Activated CD4-positive, alpha-beta T cell treated with anti-CD3 and anti-CD28 coated beads, Interleukin-2, Interleukin-6, amounts not matched to agents 100 ng/mL and 50 ng/mL, durations not matched to agents 16 hours and 8 hours (primary cell): Measurements from ENCODE around the gene SYAP1.
A peak's percentile ranks its signal among the peaks of the same experiment; 100 is the strongest.
"Not testable (repeated sequence)": the region's sequence is repeated elsewhere in the genome, so short reads cannot be mapped to it uniquely, and the experiment has no call there.

Experiments
- DNase-seq: peaks from one replicate; pipeline ENCODE4 v3.0.0-alpha.2; 2020

Gene SYAP1

GRCh38 chrX:16719334-16720084 lies at the start of gene SYAP1:
Gene SYAP1, plus strand, starts transcription at chrX:16719612. Its CDS starts 113 bp downstream, at chrX:16719725.
- peak; percentile 97 for DNase-seq

- peak; percentile 25 for DNase-seq
Measured at GRCh38 chrX:16671005-16671404, 48.4 kb upstream of the SYAP1 start.

DNA sequence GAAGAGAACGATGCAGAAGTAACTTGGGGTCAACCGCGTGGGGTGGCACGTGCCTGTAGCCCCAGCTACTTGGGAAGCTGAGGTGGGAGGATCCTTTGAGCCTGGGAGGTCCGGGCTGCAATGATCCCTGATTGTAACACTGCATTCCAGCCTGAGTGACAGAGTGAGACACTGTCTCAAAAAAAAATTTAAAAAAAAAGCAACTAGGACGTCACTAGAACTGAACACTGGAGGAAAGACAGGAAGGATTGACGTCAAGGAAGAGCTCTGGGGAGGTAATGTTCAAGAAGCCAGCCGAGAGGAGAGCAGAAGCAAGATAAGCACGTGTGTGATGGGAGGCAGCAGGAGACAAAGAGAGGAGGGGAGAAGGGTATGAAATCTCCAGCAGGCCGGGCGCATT lies 40.7 kb upstream of the SYAP1 start:
- DNase-seq: no peak

- DNase-seq: no peak
Measured at GRCh38 chrX:16683007-16683664, 36.3 kb upstream of the SYAP1 start.

- no peak for DNase-seq
Measured at GRCh38 chrX:16687514-16687913, 31.9 kb upstream of the SYAP1 start.

DNA sequence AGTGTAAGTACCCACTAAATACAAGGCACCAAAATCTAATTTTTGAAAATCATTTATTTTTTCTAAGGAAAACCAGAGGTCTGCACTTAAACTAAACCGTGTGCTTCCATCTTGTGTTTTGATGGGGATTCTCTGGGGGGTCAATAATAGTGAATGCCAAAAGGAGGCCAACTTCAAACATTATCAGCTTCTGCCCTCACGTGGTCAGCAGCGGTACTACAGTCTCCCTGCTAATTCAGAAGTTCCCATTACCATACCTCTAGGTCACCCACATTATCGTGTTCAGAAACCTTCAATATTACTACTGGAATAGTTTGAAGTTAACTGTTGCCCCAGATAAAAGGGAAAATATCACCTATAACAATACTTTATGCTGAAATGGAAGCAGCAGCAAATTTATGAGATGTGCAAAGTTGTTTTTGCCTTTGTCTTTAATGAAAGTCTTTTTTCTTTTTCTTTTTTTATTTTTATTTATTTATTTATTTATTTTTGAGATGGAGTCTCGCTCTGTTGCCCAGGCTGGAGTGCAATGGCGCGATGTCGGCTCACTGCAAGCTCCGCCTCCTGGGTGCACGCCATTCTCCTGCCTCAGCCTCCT lies 24.2 kb upstream of the SYAP1 start:
- peak; percentile 73 for DNase-seq

GRCh38 chrX:16696956-16697355 lies 22.5 kb upstream of the SYAP1 start:
- no peak for DNase-seq

GRCh38 chrX:16699389-16699788 lies 20.0 kb upstream of the SYAP1 start:
- DNase-seq: no peak

GRCh38 chrX:16700734-16701133 lies 18.7 kb upstream of the SYAP1 start:
- DNase-seq: no peak

GRCh38 chrX:16702700-16703599 lies 16.5 kb upstream of the SYAP1 start:
- no peak for DNase-seq

- DNase-seq: no peak
Measured at GRCh38 chrX:16705370-16705769, 14.0 kb upstream of the SYAP1 start.

DNA sequence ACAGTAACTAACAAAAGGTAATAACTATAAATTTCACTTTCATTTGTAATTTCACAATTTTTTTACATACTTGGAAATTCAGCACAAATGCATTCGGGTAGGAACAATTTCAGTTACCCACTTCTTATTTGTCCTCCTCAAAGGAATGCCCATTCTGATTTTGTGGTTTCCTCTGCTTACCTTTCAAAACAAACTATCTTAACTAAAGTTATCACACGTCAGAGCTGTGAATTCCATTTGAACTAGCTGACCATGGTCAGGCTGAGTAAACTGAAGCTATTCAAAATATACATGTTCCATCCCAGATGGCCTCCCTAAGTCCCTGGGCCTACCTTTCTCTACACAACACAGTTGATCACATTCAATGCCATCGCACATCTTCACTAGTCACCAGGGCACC lies 11.4 kb upstream of the SYAP1 start:
- DNase-seq: no peak

DNA sequence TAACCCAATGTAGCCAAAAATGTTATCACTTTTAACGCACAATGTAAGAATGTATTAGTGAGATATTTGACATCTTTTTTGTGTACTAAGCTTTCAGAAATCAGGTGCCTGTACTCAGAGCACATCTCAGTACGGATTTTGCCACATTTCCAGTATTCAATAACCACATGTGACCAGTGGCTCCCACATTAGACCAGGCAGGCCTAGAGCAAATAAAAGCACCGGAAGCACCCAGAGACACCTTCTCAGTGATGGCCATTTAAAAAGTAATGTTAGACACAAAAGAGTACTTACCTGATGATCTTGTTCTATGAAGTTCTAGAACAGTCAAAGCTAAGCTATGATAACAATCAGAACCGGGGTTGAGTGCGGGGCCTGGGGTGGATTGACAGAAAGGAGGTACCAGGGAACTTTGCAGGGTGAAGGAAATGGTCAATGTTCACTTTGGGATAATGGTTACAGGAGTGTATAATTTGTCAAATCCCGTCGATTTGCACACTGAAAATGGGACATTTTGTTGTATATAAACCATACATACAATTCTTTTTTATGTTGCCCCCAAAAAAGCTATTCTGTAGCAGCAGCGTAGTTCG lies 8.1 kb upstream of the SYAP1 start:
- DNase-seq: no peak

DNA sequence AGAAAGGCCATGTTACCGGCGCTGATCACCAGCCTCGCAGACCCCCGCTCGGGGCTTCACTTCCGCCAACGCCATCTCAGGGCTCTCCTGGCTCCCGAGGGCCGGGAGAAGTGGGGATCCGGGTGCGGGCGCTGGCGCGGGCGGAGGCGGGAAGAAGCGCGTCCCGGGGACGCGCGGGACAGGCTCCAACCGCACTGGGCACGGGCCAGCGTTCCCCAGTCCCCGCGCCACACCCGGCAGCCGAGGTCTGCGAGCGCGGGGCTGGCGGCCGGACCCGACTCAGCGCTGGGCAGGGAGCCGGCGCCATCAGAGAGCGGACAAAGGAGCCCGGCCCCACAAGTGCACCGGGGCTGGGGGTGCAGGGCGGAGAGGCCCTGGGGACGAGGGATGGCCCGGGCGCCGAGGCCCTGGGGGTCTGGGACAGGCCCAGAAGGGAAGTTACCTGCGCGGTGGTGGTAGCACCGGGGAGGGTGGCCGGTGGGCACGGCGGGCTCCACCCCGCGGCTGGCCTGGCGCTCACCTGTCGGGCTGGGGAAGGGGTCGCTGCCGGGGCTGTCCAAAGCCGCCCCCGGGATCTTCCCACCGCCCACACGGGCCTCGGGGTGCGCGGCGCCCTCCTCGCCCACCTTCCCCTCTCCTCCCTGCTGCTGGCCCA lies 7.4 kb upstream of the SYAP1 start:
- DNase-seq: no peak

GRCh38 chrX:16712548-16713155 lies 6.8 kb upstream of the SYAP1 start, which contains the start of gene CTPS2:
Gene CTPS2, minus strand, starts transcription at chrX:16712669. Its CDS starts 9,767 bp downstream, at chrX:16702902.
- DNase-seq: peak; percentile 64

DNA sequence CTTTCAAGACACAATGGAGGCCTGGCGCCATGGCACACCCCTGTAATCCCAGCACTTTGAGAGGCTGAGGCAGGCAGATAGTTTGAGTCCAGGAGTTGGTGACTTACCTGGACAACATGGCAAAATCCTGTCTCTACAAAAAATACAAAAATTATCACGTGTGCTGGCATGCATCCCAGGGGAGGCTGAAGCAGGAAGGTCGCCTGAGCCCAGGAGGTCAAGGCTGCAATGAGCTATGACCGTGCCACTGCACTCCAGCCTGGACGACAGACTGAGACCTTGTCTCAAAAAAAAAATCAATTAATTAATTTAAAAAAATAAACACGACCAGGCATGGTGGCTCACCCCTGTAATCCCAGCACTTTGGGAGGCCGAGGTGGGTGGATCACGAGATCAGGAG lies 4.9 kb upstream of the SYAP1 start:
- no peak for DNase-seq

DNA sequence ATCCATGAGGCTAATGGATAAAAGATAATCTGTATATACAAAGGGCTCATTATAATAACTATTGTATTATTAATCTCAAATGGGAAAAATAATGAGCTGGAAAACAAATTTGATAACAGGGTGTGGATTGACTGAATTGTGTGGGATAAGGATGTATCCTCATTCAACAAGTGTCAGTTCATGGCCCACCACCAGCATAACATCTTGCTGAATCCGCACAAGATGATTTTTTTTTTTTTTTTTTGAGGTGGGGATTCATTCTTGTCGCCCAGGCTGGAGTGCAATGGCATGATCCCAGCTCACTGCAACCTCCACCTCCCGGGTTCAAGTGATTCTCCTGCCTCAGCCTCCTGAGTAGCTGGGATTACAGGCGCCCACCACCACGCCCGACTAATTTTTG lies 3.8 kb upstream of the SYAP1 start:
- DNase-seq: not testable (repeated sequence)

DNA sequence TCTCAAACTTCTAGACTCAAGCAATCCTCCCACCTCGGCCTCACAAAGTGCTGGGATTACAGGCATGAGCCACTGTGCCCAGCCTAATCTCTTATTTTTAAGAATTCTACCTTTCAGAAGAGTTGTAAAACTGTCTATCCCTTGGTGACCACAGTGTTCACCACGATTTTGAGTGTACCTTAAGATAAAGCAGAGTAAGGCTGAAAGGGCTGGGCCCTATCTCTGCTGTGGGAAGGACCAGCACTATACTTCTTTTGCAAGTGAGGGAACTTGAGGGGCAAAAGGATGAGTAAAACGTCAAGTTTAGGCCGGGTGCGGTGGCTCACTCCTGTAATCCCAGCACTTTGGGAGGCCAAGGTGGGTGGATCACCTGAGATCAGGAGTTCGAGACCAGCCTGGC lies 3.0 kb upstream of the SYAP1 start:
- DNase-seq: not testable (repeated sequence)

DNA sequence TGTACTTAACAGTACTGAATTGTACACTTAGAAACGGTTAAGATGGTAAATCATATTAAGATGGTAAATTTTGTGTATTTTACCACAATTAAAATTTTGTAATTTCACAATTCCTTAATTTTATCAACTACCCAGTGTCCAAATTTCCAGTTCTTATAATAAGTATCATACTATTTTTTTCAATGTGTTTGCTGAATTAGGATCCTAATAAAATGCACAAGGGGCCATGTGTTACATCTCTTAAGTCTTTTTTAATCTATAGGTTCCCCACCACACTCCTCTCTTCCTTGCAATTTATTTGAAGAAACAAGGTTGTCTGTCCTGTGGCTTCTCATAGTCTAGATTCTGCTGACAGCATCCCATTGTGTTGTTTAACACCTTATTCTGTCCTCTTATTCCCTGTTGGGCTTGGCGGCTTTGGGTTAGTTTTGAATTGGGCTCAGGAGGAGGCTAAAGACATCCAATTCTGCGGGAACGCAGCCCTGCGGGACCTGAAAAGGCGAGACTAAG lies 533 bp upstream of the SYAP1 start:
- no peak for DNase-seq

DNA sequence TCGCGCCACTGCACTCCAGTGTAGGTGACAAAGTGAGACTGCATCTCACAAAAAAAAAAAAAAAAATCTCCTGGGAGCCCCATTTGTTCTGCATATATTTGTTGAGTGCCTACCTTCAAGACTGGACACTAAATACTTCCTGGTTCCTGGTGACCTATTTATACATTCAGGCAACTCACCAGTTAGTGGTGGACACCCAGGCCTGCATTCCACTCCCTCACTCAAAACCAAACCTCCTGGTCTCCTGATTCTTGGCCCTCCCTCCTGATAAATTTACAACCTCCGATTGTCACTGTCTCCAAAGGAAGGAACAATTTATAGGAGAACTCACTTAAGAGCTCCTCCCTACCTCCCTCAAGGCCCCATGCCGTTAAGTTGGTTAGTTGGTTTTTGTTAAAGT lies 3.1 kb downstream of the SYAP1 start:
- DNase-seq: no peak

GRCh38 chrX:16725072-16725471 lies 5.7 kb downstream of the SYAP1 start:
- DNase-seq: no peak
